Central memory CD4-positive, alpha-beta T cell (primary cell): ENCODE results near the gene TAF1B.

Experiments used
- DNase-seq: peaks from one replicate; pipeline ENCODE4 v3.0.0; 2022

The TAF1B gene

DNA sequence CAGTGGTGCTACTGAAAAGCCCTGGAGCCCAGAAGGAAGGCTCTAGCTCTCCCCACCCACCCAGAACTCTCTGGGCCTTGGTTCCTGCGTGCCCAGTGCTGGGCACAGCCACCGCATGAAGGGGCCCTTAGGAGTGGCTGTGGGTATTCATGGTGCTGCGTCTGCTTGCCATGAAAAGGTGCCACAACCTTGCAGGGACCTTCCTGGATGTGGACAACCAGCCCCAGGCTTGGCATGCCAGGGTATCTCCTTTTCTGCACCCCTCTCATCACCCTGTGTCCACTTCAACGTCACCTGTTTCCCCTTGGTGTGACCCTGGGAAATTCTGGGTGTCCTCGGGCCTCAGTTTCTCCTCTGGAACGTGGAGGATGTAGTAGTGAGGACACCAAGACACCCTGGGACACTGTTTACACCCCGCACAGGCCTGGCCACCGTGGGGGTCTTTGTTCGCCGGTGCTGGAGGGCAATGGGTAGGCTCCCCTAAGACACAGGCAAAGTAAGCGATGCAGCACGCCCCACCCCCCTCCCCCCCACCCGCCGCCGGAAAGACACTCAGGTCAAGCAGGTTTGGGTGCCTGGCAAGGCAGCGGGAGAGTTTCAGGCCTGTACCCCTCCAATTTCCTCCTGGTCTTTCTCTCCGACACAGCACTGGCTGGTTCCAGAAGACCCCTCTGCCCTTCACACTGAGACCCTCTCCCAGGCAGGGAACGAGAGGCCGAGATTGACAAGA lies 34.8 kb upstream of the TAF1B start:
- DNase-seq = no peak

GRCh38 chr2:9809064-9809356 lies 34.3 kb upstream of the TAF1B start:
- no peak for DNase-seq

GRCh38 chr2:9809448-9810088 lies 33.7 kb upstream of the TAF1B start:
- DNase-seq = no peak

DNA sequence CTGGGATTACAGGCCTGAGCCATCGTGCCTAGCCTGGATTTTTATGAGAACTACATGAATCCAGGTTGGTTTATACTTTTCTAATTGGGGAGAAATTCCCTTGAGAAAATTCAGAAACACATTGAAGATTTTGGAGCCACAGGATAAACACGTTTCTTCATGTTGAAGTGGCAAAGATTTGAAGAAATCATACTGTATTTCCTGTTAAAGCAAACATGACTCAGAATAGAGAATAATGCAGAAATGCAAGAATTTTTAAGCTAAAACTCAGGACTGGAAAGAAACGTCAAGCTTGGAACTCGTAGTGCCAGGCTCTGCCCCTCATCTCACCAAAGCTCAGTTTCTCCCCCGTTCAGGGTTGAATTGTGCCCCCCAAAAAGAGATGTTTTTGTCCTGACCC lies 32.1 kb upstream of the TAF1B start:
- no peak for DNase-seq

DNA sequence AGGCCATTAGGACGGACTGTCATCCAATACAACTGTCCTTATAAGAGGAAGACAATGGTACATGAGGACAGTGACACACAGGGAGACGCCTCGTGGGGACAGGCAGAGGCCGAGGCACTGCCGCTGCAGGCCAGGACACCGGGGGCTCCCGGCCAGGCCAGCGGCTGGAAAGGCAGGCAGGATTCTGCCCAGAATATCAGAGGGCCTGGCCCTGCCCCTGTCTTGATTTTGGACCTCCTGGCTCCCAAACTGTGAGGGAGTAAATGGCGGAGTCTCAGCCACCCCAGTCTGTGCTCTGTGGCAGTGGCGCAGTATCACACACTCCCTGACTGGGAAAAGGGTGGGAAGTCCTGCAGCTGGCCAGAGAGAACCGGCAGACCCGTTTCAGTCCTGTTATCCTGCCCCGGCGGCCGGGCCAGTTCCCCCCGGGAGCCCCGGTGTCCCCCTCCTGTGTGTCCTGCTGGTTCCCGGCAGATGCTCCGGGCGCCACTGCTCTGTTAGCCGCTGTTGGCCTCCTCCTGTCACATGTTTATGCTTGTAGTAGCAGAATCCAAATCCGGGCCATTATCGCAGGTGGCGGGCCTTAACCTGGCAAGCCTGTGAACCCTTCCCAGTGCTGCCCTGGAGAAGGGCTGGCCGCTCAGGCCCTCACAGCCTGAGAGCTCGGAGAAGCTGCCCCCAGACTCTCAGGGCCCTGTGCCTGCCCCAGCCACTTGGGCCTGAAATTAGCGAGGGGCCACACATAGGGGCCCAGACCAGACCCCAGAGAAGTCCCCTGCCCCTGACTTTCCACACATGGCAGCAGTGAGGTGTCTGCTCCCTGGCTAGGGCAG lies 31.4 kb upstream of the TAF1B start:
- DNase-seq = no peak

DNA sequence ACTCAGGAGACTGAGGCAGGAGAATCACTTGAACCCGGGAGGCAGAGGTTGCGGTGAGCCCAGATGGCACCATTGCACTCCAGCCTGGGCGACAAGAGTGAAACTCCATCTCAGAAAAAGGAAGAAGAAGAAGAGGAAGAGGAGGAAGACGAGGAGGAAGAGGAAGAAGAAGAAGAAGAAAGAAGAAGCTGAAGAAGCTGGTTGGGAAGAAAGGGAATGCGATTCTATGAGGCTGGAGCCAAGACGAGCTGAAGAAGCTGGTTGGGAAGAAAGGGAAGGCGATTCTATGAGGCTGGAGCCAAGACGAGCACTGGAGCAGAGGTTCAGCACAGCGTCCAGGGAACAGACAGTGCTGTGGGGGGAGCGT lies 30.3 kb upstream of the TAF1B start:
- no peak for DNase-seq

DNA sequence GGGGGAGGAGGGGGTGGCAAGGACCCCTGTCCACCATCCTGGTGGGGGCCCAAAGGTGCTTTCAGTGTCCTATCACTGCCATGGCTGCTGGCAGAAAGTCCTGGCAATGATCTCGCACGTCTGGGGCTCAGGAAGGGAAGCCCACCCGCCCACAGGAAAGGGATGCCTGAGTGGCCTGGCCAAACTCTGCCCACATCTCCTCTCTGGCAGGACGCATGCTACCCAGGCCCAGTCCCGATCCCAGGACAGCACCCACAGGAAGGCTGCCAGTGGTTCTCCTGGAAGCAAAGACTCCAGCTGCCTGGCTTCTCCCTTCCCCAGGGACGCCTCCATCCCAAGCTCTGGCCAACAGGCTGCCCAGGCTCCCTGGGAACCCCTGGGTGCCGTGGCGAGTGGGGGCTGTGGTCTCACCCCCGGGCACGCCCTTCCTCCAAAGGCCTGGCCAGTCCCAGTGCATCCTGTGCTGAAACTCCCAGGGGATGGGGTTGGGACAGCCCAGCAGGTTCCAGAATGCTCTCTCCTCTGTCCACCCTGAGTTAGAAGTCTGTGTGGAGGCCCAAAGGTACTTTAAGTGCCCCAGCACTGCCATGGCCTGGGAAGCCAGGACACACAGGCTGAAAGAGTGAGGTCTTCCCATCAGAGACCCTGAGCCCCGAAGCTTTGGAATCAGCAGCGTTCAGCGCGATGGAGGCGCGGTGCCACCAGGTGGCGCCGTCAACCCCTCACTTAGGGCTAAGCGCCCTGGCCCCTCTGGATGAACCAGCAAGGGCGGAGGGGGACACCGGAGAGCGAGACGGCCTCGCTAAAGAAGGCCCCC lies 29.8 kb upstream of the TAF1B start:
- DNase-seq = peak; percentile 50

GRCh38 chr2:9814129-9814868 lies 29.0 kb upstream of the TAF1B start:
- DNase-seq = no peak

DNA sequence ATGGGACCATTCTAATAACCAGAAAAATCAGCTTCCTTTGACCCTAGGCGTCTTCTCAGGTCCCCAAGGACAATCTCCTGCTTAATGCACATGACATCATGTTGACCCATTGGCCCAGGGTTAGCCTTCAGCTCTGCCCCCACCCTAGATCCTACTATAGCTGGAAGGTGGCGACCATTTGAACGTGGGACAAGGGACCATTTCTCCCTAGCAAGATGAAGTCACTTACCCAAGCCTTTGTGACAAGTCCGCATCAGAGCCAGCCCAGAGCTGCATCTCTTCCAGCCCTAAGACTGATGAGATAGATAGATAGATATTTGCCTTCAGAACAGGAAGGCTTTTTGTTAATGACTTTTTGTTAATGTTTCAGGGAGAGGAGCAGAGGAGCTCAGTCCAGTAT lies 28.2 kb upstream of the TAF1B start:
- DNase-seq = no peak

DNA sequence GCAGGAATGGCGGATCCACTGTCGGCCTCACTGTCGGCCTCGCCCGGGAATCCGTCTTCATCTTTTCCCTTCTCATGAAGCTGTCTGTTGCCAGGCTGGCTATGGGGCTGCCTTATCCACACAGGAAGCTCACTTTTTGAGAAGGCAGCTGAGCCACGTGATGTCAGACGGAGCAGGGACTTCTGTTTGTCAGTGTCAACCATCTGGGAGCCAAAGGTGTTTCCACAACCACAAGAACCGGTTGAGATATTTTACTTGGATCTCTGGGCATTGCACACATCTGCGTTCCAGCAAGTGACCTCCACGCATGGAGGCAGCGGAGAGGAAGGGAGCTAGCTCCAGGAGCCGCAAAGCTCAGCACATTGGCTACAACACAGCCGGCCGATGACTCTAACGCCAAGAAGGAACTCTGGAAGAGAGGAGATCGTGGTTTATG lies 27.4 kb upstream of the TAF1B start:
- DNase-seq = no peak

- no peak for DNase-seq
These were observed 25.2 kb upstream of the TAF1B start for GRCh38 chr2:9818097-9818496.

- DNase-seq = no peak
These were observed 23.7 kb upstream of the TAF1B start for GRCh38 chr2:9819551-9819950.

GRCh38 chr2:9820020-9820973 lies 23.0 kb upstream of the TAF1B start:
- no peak for DNase-seq

GRCh38 chr2:9821805-9822445 lies 21.3 kb upstream of the TAF1B start:
- no peak for DNase-seq

DNA sequence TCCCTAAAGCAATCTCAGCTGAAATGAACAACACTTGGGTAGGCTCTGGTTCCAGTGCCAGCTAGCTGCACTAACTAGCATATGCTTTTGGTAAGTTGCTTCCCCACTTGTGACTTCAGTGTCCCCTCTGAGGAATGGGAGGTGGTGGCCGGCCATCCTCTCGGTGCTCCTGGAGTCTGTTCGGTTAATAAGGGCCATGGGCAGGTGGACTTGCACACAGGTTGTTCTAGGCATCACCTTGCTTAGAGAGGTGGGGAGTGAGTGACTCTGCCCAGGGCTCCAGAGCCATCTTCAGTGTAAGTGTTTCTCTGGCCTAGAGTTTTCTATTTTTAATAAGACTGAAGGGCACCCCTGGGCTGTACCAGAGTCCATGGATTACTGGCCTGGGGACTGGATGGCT lies 18.8 kb upstream of the TAF1B start:
- DNase-seq = no peak

DNA sequence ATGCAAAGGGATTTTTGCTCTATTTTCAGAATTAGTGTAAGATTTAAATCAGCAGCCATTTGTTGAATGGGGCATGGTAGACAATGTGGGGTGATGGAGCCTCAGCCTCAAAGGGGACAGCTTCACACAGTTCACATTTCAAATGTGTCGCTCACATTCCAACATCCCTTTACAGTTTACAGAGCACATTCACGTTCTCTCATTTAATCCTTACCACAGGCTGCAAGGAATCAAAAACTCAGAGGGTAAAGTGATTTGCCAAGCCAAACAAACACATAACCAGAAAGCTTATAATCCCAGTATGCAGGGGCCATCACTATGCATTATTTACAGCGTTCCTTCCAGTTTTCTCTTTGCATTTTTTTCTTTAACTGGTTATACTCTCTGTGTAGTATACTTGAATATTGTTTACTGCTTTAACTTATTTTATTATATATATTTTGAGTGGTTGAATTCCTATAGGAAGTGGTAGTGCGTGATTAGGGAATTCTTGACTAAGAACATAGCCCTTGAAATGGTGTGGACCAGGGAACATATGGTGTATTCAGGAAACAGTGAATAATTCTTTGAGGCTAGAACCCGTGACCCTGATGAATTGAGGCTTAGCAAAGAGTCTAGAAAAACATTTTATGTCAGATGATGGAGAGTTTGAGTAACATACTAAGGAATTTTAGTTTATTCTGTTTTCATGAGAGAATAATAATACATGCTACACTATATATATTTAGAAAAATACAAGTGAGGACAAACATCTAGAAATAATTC lies 18.1 kb upstream of the TAF1B start:
- DNase-seq = no peak

- no peak for DNase-seq
These were observed 17.1 kb upstream of the TAF1B start for GRCh38 chr2:9826208-9826607.

- DNase-seq = no peak
These were observed 12.4 kb upstream of the TAF1B start for GRCh38 chr2:9830685-9831410.

- no peak for DNase-seq
These were observed 11.6 kb upstream of the TAF1B start for GRCh38 chr2:9831670-9832069.
